GM18907 (cell line): ENCODE measurements around the gene ATP9B.

Experiments used
- ATAC-seq: cut with Tn5 transposase; IDR thresholded peaks from one replicate; pipeline ENCODE4 v1.9.1; 2021; ENCODE audit warnings: mild to moderate bottlenecking, moderate library complexity; ENCODE audit not compliant: unreplicated experiment

Gene ATP9B

GRCh38 chr18:79423211-79424007 is 354.2 kb downstream of the ATP9B start:
- no peak for ATAC-seq

GRCh38 chr18:79424008-79424565 is 354.9 kb downstream of the ATP9B start:
- no peak for ATAC-seq

- ATAC-seq, result no peak
Measured at GRCh38 chr18:79424880-79425568, 355.8 kb downstream of the ATP9B start.

- ATAC-seq, result no peak
Measured at GRCh38 chr18:79425569-79425886, 356.3 kb downstream of the ATP9B start.

DNA sequence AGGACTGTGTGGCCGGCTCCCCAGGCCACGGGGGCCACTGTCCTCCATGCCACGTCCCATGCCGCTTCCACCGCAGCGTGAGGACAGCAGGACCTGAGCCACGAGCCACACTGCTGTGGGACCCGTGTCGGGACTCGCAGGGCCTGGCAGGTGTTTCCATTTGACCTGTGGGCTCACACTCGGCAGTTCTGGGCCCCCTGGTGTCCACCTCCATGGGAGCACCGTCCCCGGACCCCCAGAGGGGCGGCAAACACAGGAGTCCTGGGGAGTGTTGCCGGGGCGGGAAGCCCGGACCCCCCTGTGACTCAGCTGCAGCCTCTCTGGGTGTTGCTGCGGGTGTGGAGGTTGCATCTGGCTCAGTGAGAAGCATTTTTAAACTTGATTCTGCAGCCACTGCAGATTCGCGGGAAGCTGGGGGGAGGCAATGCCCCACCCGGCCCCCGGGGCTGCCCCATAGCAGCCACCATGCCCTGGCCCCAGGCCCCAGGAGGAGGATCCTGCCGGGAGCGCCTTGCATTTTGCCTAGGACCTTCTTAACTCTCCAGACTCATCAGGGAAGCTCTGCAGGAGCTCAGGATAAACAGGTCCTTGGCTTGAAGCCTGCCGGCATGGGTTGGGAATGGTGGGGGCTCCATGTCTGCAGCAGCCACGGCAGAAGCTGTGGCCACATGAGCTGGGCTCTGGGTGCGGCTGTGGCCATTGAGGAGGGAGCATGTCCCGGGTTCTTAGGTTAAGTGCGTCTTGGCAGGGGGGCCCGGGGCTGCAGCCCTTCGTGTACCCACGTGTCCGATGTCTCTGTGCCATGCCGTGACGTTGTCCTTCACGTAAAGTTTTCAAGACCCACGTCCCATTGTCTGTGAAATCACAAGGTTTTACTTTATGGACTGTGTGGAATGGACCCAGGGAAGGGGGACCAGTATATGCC is 357.4 kb downstream of the ATP9B start:
- ATAC-seq, result no peak

GRCh38 chr18:79427368-79428225 is 358.4 kb downstream of the ATP9B start:
- no peak for ATAC-seq
